Measurements from ENCODE around the gene SIGLEC11.
A peak's percentile ranks its signal among the peaks of the same experiment; 100 is the strongest.
"Not testable (repeated sequence)": the region's sequence is repeated elsewhere in the genome, so short reads cannot be mapped to it uniquely, and the experiment has no call there.

SIGLEC11 gene

DNA sequence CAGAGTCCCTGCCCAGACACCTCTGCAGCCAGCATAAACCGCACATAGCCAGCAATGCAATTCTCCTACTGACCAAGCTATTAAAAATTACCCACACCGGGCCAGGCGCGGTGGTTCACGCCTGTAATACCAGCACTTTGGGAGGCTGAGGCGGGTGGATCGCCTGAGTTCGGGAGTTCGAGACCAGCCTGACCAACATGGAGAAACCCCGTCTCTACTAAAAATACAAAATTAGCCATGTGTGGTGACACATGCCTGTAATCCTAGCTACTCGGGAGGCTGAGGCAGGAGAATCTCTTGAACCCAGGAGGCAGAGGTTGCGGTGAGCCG, 36.1 kb downstream of the SIGLEC11 start:
- H3K27me3 ChIP-seq (ENCODE audit: control insufficient read depth, insufficient read depth, low read length); H3K4me3 ChIP-seq (ENCODE audit: low read depth, low read length); H3K27ac ChIP-seq (ENCODE audit: low read depth, low read length); H3K9me3 ChIP-seq (ENCODE audit: control insufficient read depth, insufficient read depth, low read depth, low read length); H3K9ac ChIP-seq (ENCODE audit: low read length): not testable (repeated sequence)
- Histone ChIP-seq H3K4me1 (ENCODE audit: control insufficient read depth, insufficient read depth, low read length) (peaks cover 10% of the 10 kb centered on the region), H3K36me3 (ENCODE audit: control insufficient read depth, insufficient read depth, low read length) (peaks cover 68% of the 10 kb centered on the region)

- no peak overlapping the region for H3K4me3 ChIP-seq (ENCODE audit: low read depth, low read length)
- no peaks in the 10 kb centered on the region for H3K9me3 ChIP-seq (ENCODE audit: control insufficient read depth, insufficient read depth, low read depth, low read length)
- peak overlapping the region; percentile 26; the same call in 1 of the 2 replicates for H3K27ac ChIP-seq (ENCODE audit: low read depth, low read length)
- no peak overlapping the region for H3K9ac ChIP-seq (ENCODE audit: low read length)
- H3K36me3 ChIP-seq (ENCODE audit: control insufficient read depth, insufficient read depth, low read length): peaks cover 69% of the 10 kb centered on the region
- H3K4me1 ChIP-seq (ENCODE audit: control insufficient read depth, insufficient read depth, low read length): peaks cover 10% of the 10 kb centered on the region
- H3K27me3 ChIP-seq (ENCODE audit: control insufficient read depth, insufficient read depth, low read length): no peaks in the 10 kb centered on the region
These were observed 36.7 kb downstream of the SIGLEC11 start for GRCh38 chr19:49924004-49924880.

DNA sequence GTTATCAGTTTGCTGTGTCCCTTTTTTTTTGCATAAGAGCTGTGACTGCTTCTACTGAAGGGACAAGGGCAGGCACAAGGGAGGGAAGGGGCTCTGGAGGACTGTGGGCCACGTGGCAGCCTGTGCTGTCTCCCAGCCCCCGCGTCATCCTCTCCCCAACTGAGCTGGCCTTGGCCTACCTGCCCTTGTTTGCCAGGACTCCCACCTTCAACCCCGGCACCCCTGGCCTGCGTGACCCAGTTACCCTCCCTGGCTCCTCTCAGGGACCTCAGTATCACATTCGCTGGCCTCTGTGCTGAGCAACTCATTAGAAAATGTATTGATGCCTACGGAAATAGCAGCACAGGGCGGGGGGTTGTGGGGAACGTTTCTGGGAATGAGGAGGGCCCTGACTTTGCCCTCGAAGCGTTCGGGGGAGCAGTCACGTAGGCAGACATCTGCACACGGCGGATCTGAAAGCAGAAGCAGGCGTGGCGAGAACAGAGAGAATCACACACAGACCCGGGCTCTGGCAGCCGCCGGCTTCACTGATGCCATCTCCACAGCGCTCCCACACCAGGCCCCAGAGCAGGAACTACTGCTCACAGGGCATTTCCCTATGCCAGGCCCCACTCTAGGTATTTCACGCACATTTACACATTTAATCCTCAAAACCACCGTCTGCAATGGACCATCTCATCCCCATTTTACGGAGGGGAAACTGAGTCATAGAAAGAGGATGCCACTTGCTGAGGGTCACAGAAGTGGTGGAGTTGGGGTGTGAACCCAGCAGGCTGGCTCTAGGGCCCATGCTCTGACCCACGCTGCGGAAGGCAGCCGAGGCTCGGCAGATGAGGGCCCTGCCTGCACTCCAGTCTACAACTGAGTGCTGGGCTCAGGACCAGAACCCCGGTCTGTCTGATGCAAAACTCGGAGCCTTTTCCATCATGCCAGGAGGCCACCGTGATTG, 37.6 kb downstream of the SIGLEC11 start:
- no peak overlapping the region for H3K27ac ChIP-seq (ENCODE audit: low read depth, low read length)

DNA sequence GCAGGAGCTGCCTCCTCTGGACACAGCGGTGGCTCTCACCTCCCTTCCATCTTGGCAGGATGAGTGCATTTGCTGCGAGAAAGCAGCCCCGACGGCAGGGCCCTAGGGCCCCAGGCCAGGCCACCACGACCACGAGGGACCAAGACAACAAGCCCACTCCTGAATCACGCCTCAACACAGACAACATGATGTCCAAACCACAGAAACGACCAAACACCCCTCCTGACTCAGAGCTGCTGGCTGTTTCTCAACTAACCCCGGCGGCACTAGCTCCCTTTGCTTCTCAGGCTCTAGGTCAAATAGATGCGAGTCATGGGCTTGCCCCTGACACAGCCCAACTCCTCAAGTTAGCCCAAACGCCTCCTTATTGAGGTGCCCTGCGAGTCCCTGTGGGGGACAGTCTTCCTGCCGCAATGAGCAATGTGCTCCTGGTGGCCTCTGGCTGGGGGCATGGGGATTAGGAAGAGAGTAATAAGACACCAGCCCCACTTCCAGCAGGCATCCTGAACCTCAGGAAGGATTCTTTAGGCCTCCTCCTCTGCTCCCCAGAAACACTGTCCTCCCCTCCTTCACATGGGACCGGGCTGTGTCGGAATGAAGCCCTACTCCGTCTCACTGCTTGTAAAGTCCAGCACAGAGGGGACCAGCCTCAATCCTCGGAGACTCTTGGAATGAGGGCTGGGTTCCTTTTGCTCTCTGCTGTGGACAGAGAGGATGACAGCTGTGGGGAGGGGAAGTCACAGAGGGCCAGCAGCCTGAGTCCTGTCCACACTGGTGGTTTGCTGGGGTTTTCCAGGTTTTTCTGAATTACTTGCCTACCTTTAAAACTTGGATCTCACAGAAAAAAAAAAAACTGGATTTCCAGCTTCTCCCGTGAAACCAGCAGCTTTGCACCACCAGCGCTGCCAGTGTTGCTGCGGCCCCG, 38.8 kb downstream of the SIGLEC11 start:
- no peak overlapping the region for H3K27ac ChIP-seq (ENCODE audit: low read depth, low read length)
- peaks cover 78% of the 10 kb centered on the region for H3K36me3 ChIP-seq (ENCODE audit: control insufficient read depth, insufficient read depth, low read length)
- H3K27me3 ChIP-seq (ENCODE audit: control insufficient read depth, insufficient read depth, low read length): no peaks in the 10 kb centered on the region

More for the DNA sequence above, 37.6 kb downstream of the SIGLEC11 start:
- Histone ChIP-seq H3K9me3 (ENCODE audit: control insufficient read depth, insufficient read depth, low read depth, low read length) (no peaks in the 10 kb centered on the region), H3K9ac (ENCODE audit: low read length) (no peak overlapping the region), H3K4me3 (ENCODE audit: low read depth, low read length) (no peak overlapping the region), H3K27me3 (ENCODE audit: control insufficient read depth, insufficient read depth, low read length) (no peaks in the 10 kb centered on the region), H3K4me1 (ENCODE audit: control insufficient read depth, insufficient read depth, low read length) (peaks cover 6% of the 10 kb centered on the region), H3K36me3 (ENCODE audit: control insufficient read depth, insufficient read depth, low read length) (peaks cover 75% of the 10 kb centered on the region)

DNA sequence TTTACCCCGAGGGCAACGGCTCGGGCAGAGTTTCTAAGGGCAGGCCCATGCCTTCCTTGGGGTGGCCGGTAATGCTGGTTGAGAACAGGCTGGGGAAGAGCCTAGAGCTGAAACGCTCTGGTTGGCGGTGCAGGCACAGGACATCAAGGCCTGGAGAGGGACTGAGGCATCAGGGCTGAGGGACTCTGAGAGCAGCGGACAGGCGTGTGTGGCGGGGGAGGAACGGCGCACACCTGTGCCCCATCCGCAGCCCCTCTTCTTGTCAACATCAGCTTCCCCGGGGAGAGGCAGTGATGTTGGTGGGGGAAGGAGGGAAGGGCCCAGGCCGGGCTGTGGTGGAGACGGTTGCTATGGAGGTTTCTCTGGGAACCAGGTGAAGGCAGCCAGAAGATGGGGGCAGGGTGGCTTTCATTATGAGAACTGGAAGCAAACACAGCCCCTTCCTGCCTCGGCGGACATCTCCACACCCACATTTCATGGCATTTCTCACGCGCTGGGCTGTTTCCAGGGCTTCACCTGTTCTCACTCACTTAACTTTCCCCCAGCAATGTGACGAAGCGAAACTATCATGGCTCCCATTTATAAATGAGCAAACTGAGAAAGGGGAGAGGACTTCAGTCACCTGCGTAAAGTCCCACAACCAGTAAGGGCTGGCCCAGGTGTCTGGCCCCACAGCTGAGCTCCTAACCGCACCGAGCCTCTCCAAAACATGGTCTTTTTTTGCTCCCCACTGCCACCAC, 40.2 kb downstream of the SIGLEC11 start:
- Histone ChIP-seq H3K9ac (ENCODE audit: low read length) (no peak overlapping the region), H3K27me3 (ENCODE audit: control insufficient read depth, insufficient read depth, low read length) (no peaks in the 10 kb centered on the region), H3K27ac (ENCODE audit: low read depth, low read length) (no peak overlapping the region), H3K4me1 (ENCODE audit: control insufficient read depth, insufficient read depth, low read length) (peaks cover 3% of the 10 kb centered on the region), H3K9me3 (ENCODE audit: control insufficient read depth, insufficient read depth, low read depth, low read length) (no peaks in the 10 kb centered on the region), H3K4me3 (ENCODE audit: low read depth, low read length) (no peak overlapping the region), H3K36me3 (ENCODE audit: control insufficient read depth, insufficient read depth, low read length) (peaks cover 76% of the 10 kb centered on the region)

More for the DNA sequence above, 38.8 kb downstream of the SIGLEC11 start:
- Histone ChIP-seq H3K4me3 (ENCODE audit: low read depth, low read length) (no peak overlapping the region), H3K9ac (ENCODE audit: low read length) (no peak overlapping the region), H3K9me3 (ENCODE audit: control insufficient read depth, insufficient read depth, low read depth, low read length) (no peaks in the 10 kb centered on the region), H3K4me1 (ENCODE audit: control insufficient read depth, insufficient read depth, low read length) (peaks cover 3% of the 10 kb centered on the region)

DNA sequence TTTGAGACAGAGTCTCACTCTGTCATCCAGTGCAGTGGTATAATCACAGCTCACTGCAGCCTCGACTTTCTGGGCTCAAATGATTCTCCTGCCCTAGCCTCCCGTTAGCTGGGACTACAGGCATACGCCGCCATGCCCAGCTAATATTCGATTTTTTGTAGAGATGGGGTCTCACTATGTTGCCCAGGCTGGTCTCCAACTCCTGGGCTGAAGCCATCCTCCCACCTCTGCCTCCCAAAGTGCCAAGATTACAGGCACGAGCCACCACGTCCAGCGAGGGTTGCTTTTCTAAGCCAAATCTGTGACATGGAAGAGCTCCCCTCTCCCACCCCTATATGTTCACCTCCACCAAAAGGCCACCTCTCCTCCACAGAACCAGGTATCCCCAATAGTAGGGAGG, 42.9 kb downstream of the SIGLEC11 start:
- peaks cover 7% of the 10 kb centered on the region; the same call in 1 of the 2 replicates for H3K9me3 ChIP-seq (ENCODE audit: control insufficient read depth, insufficient read depth, low read depth, low read length)
- H3K27ac ChIP-seq (ENCODE audit: low read depth, low read length): no peak overlapping the region
- H3K9ac ChIP-seq (ENCODE audit: low read length): no peak overlapping the region
- H3K4me1 ChIP-seq (ENCODE audit: control insufficient read depth, insufficient read depth, low read length): peaks cover 3% of the 10 kb centered on the region
- no peaks in the 10 kb centered on the region for H3K27me3 ChIP-seq (ENCODE audit: control insufficient read depth, insufficient read depth, low read length)
- H3K36me3 ChIP-seq (ENCODE audit: control insufficient read depth, insufficient read depth, low read length): peaks cover 77% of the 10 kb centered on the region
- no peak overlapping the region for H3K4me3 ChIP-seq (ENCODE audit: low read depth, low read length)

DNA sequence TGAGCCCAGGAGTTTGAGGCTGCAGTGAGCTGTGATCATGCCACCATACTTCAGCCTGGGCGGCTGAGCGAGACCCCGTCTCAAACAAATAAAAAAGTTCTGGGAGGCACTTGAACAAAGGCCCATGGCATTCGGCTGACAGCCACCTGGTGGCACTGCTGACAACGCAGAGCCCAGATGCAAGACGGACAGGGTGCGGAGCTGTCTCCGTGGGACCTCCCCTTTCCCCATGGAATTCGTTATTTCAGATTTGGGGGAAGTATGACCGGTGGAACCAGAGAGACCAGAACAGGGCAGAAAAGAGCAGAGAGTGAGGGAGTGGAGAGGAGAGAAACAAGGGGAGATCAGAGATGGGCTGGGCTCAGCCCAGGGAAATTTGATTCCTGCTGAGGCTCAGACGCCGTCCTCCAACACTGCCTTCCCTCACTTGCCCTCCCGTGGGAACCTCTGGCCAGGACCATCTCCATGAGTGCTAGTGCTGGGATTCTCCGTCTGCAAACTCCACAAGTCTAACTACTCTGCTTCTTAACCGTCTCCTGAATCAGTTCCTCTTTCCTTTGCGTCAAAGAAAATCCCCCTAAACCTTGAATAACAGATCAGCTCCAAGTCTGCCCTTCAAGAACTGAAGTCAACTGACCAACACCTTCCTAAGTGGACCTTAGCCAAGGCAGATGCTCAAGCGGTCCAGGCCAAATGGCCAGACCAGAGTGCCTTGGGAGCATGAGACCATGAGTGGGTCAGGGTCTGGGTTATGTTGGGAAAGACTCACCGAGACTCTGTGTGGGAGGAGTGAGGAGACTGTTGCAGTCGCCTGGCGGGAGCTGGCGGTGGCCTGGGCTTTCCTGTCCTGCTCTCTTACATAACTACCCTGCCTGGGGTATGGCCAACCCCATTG, 43.9 kb downstream of the SIGLEC11 start:
- Histone ChIP-seq H3K9ac (ENCODE audit: low read length) (no peak overlapping the region), H3K4me1 (ENCODE audit: control insufficient read depth, insufficient read depth, low read length) (peaks cover 3% of the 10 kb centered on the region; the same call in 1 of the 2 replicates), H3K27me3 (ENCODE audit: control insufficient read depth, insufficient read depth, low read length) (no peaks in the 10 kb centered on the region), H3K27ac (ENCODE audit: low read depth, low read length) (no peak overlapping the region), H3K36me3 (ENCODE audit: control insufficient read depth, insufficient read depth, low read length) (peaks cover 77% of the 10 kb centered on the region), H3K4me3 (ENCODE audit: low read depth, low read length) (no peak overlapping the region), H3K9me3 (ENCODE audit: control insufficient read depth, insufficient read depth, low read depth, low read length) (peaks cover 7% of the 10 kb centered on the region; the same call in 1 of the 2 replicates)

GRCh38 chr19:49915271-49915670, 45.7 kb downstream of the SIGLEC11 start:
- Histone ChIP-seq H3K36me3 (ENCODE audit: control insufficient read depth, insufficient read depth, low read length) (peaks cover 74% of the 10 kb centered on the region), H3K4me3 (ENCODE audit: low read depth, low read length) (no peak overlapping the region), H3K9me3 (ENCODE audit: control insufficient read depth, insufficient read depth, low read depth, low read length) (peaks cover 7% of the 10 kb centered on the region; the same call in 1 of the 2 replicates), H3K27me3 (ENCODE audit: control insufficient read depth, insufficient read depth, low read length) (no peaks in the 10 kb centered on the region), H3K4me1 (ENCODE audit: control insufficient read depth, insufficient read depth, low read length) (peaks cover 3% of the 10 kb centered on the region; the same call in 1 of the 2 replicates), H3K27ac (ENCODE audit: low read depth, low read length) (no peak overlapping the region), H3K9ac (ENCODE audit: low read length) (no peak overlapping the region)

DNA sequence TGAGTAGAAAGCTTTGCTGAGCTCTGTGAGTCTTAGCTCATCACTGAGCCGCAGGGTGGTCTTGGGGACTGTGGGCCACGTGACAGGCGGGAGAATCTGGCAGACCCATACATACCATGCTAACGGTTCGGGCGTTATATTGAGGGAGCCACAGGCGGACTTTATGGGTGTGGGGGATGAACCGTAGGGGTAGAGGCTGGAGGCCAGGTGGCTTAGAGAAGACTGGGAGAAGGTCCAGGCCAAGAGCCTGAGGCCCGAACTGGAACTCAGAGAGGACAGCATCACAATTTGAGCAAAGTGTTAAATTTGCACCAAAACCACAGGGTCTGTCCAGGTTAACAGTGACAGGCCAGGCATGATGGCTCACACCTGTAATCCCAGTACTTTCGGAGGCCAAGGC, 47.3 kb downstream of the SIGLEC11 start:
- Histone ChIP-seq H3K36me3 (ENCODE audit: control insufficient read depth, insufficient read depth, low read length) (peaks cover 85% of the 10 kb centered on the region), H3K4me3 (ENCODE audit: low read depth, low read length) (no peak overlapping the region), H3K27me3 (ENCODE audit: control insufficient read depth, insufficient read depth, low read length) (no peaks in the 10 kb centered on the region), H3K4me1 (ENCODE audit: control insufficient read depth, insufficient read depth, low read length) (peaks cover 3% of the 10 kb centered on the region; the same call in 1 of the 2 replicates), H3K9ac (ENCODE audit: low read length) (no peak overlapping the region), H3K27ac (ENCODE audit: low read depth, low read length) (no peak overlapping the region), H3K9me3 (ENCODE audit: control insufficient read depth, insufficient read depth, low read depth, low read length) (peaks cover 7% of the 10 kb centered on the region; the same call in 1 of the 2 replicates)

Data from HUES6 (cell line).